Measurements from ENCODE around the gene ZW10. TPM values are rescaled to one million over a fixed set of nuclear protein-coding genes. Genes with fewer than 3 reads are reported as not detected.

ZW10 gene
- total and polyA plus RNA-seq, 2 of the 13 experiments (the other 11 are each of a cell fraction or from before 2014, with no cell fraction given) = 5.8 to 31.3 TPM

GRCh38 chr11:113773416-113774173 lies at the start of gene ZW10 (continued):
- TF ChIP-seq ZSCAN5A (CRISPR knock-in tag; IDR thresholded peaks at IDR 0.05; ENCODE audit: borderline replicate concordance) = peak; percentile 54; the same call in 1 of the 2 replicates
- TF ChIP-seq POLR2A (IDR thresholded peaks at IDR 0.05; ENCODE audit: insufficient read depth in 1 of 2, low read depth in 2 of 2, low read length in 2 of 2) = peak; percentile 63 to 81
- peak; percentile 44; the same call in 1 of the 2 replicates for TF ChIP-seq DMAP1 (CRISPR knock-in tag; IDR thresholded peaks at IDR 0.05)
- no peak; the same call in 1 of the 2 replicates for TF ChIP-seq ZNF225 (CRISPR knock-in tag; IDR thresholded peaks at IDR 0.05)
- TF ChIP-seq RFXANK (CRISPR knock-in tag; IDR thresholded peaks at IDR 0.05) = no peak
- TF ChIP-seq ZNF510 (CRISPR knock-in tag; IDR thresholded peaks at IDR 0.05; ENCODE audit: low read depth) = no peak
- TF ChIP-seq ZNF841 (CRISPR knock-in tag; IDR thresholded peaks at IDR 0.05; ENCODE audit: borderline replicate concordance) = no peak
- no peak for TF ChIP-seq AHDC1 (CRISPR knock-in tag; IDR thresholded peaks at IDR 0.05; ENCODE audit: borderline replicate concordance)
- peak; percentile 85; the same call in 1 of the 2 replicates for TF ChIP-seq THAP9 (CRISPR knock-in tag; IDR thresholded peaks at IDR 0.05; ENCODE audit: borderline replicate concordance)
- peak; percentile 25; the same call in 1 of the 2 replicates for TF ChIP-seq ARID5B (CRISPR knock-in tag; IDR thresholded peaks at IDR 0.05)
- no peak for TF ChIP-seq ZBTB7A (CRISPR knock-in tag; IDR thresholded peaks at IDR 0.05)
- 0 out of 2 replicates have a peak, but pooled peaks have one; percentile 56 for TF ChIP-seq ZSCAN20 (CRISPR knock-in tag; IDR thresholded peaks at IDR 0.05; ENCODE audit: borderline replicate concordance)
- TF ChIP-seq ZNF121 (CRISPR knock-in tag; IDR thresholded peaks at IDR 0.05) = no peak
- TF ChIP-seq ZNF670 (CRISPR knock-in tag; IDR thresholded peaks at IDR 0.05; ENCODE audit: borderline replicate concordance) = peak; percentile 46; the same call in 1 of the 2 replicates
- peak; percentile 25; the same call in 1 of the 2 replicates for TF ChIP-seq NFYB (CRISPR knock-in tag; IDR thresholded peaks at IDR 0.05)

Measured in HepG2 (cell line).